GM23338 (cell line): Measurements from ENCODE around the gene TMEM63A.

Source experiments
- CTCF ChIP-seq, 2 experiments: fragments of 200-600 bp in 1 of 2; sonication (generic) in 1 of 2; conservative IDR thresholded peaks; 2 replicates each; pipeline versions ENCODE4 v1.5.1 to v1.6.1; 2016 to 2017; ENCODE audit warnings: antibody characterized with exemption in 2 of 2, low read depth in 2 of 2, mild to moderate bottlenecking in 2 of 2, moderate library complexity in 1 of 2
- POLR2AphosphoS5 ChIP-seq: IDR thresholded peaks from 2 replicates; pipeline ENCODE4 v1.6.1; 2016; ENCODE audit warnings: antibody characterized with exemption, low read depth

- TF ChIP-seq POLR2AphosphoS5 (no peak), CTCF (conservative IDR thresholded peaks at IDR 0.05; ENCODE audit: low read depth in 2 of 2) (no peak)
Measured at GRCh38 chr1:225915538-225915991, 33.4 kb upstream of the TMEM63A start.
